ENCODE measurements around the gene GNAQ.
"Not testable (repeated sequence)": the region's sequence is repeated elsewhere in the genome, so short reads cannot be mapped to it uniquely, and the experiment has no call there.

Gene GNAQ

DNA sequence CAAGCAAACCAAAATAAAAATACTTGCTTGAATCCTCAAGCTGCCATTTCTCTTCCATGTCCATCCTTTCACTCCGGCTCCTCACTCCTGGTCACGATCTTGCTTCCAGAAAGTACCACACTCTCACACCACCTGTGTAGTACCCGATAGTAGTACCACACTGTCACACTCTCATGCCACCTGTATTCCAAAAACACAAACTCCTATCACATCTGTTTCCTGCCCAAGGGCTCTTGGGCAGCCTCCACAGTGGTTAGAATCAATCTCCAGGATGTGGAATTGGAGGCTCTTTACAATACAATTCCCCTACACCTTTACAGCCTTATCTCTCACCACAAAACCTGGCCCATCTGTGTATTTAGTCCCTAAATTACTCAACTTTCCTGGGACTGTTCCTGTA lies 130.6 kb downstream of the GNAQ start:
- no peak for DNase-seq (ENCODE audit: low read depth)

DNA sequence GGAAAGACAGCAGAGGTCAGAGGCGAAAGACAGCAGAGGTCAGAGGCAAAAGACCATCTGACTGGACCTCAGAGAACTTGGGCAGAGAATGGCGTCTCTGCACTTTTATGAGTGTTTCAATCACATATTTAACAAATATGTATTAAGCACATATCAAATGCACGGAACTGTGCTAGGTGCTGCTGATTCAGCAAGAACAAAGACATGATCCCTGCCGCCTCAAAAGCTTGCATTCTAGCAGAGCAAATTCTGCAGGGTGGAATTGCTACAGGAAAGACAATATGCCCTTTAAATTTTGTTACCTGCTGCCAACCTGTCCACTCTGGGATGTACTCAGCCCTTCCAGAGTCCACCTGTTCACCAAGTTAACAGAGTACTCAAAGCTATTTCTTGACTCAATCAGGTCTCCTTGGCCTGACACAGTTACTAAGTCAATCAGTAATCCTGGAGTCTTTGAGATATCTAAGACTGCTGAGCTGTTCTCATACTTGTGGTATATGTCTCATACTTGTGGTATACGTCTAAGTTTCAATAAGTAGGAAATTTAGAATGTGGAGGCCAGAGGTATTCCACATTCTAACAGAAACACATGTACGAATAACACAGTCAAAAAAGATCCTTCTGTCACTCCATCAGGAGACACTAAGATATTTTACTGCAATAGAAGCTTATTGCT lies 131.8 kb downstream of the GNAQ start:
- DNase-seq (ENCODE audit: low read depth) = no peak

DNA sequence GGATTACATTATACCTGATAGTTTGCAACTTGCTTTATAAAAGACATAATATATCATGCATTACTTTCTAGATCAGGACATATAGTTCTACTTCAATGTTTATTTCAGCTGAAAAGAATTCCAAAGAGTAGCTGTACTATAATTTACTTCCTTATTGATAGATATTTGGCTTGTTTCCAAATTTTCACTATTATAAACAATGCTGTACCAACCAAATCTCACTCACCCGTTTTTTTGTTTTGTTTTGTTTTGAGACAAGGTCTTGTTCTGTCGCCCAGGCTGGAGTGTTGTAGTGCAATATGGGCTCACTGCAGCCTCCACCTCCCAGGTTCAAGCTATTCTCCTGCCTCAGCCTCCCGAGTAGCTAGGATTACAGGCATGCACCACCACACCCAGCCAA lies 132.7 kb downstream of the GNAQ start:
- no peak for DNase-seq (ENCODE audit: low read depth)

DNA sequence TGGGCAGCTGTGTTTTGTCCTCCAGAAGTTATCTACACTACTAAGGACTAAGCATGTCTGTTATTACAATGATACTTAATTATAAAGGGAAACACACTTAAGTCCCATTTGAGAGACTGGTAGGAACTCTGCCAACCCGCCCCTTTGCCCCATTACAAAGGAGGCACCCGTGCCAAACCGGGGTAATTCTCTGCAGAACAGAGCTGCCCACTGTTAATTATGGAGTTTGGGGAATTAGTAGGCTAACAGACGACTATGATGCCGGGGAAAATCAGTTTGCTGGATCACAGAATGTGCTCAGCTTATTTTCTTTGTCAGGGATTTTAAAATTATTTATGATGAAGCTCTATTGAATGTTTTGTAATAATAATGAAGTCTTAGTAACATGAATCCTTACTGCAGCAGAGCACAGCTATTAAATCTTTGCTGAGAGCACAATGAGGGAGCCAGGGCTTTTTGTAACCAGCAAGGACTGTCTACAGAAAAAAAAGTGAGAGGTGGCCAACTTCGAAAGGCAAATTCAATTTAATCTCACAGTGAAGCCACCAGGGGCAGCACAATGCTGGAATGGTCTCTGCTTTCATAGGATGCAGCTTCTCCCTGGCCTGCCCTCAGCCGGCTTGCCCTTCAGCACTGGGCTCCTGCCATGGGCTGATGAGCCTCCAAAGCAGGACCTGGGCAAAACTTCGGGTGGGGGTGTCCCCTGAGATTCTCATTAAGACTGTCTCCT lies 134.5 kb downstream of the GNAQ start:
- no peak for DNase-seq (ENCODE audit: low read depth)

DNA sequence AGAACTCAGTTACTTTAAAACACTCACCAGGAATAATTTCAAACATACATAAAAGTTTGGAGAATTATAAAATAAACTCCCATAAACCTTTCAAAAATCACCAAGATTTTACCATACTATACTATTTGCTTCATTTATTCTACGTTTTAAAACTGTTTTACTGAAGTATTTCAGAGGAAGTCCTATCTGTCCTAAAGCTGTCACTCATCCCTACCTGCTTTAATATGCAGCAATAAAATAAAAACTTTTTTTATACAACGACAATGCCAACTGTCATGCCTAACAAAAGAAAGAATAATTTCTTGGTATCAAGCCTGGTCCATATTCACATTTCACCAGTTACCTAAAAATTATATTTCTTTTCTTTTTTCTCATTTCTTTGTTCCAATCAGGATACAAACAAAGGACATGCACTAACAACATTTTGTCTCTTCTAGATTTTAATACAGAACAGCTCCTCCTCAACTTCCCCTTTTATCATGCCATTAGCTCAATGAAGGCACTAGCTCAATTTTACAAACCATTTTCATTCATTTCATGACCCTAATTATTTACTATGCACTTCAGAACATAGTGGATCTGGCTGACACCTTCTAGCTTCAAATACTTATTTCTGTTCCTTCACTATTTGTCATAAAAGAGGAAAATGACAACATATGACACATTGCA lies 135.2 kb downstream of the GNAQ start:
- no peak for DNase-seq (ENCODE audit: low read depth)

DNA sequence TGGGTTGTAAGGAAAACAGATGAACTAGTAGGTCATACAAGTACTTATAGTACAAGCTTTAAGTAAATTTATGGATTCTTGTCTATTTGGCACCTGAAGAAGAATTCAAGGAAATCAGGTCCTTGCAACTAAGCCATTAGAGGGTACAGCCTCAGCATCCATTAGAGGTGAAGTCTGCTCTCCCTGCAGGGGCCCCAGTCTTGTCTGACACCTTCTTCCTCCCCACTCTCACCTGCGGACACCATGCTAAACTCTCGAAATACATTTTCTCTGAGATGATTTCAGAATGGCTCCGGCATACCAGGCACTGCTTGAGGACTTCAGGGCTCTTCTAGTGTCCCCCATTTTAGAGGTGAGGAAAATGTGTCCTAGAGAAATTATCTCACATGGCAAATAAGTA lies 137.9 kb downstream of the GNAQ start:
- no peak for DNase-seq (ENCODE audit: low read depth)

DNA sequence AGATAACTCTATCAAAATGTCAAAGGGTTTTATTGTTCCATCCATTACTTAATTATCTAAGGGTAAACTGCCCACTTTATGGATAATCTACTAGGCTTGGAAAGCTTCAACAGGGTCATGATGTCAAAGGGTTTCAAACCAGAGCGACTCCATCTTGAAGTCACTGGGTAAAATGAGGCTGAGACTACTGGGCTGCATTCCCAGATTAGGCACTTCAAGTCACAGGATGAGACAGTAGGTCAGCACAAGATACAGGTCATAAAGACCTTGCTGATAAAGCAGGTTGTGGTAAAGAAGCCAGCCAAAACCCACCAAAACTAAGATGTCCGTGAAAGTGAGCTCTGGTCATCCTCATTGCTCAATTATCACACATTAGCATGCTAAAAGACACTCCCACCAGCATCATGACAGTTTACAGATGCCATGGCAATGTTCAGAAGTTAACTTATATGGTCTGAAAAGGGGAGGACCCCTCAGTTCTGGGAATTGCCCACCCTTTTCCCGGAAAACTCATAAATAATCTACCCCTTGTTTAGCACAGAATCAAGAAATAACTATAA lies 138.6 kb downstream of the GNAQ start:
- DNase-seq (ENCODE audit: low read depth) = no peak

DNA sequence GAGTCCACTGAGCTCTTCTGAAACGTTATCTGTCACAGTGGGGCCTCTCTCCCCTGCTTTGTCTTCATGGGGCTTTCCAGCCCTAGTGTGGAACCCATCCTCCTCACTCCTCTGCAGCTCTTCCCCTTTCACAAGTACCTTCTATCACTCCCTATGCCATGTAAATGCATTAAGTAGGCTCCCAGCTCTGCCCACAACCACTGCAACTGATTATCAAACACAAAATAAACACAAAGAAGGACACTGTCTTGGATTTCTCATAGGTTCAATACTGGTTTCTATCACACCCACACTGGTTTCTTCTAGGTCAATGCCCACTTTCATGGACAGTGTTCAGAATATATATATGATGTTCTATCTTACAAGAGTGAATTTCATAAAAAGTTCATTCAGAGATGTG lies 139.4 kb downstream of the GNAQ start:
- DNase-seq (ENCODE audit: low read depth) = no peak

DNA sequence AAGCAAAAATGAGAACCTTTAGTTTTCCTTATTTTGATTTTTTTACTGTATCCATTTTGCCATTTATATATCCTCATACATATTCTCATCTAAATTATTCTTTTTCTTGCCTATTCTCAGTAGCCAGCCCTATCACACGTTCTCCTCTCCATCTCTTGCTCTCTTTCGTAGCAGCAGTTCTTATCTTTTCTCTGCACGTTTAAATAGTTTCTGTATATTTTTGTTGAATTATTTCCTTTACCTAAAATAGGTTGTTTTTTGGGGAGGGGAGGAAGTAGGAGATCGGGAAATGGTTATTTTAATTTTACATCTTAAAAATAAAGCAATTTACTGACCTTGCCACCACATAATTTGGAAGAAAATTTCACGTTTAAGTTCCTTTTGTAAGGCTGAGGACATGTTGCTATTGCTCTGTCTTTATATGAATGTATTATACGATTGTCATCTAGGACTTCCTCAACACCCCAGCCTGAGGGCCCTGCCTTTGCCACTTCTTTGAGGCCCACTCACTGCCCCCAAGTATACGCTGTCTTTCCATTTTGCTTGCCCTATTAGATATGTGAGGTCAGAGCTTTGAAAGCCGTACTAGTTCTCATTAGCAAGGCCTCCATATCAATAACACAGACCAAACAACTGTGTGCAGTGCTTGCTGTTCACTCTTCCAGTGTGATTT lies 140.3 kb downstream of the GNAQ start:
- no peak for DNase-seq (ENCODE audit: low read depth)

DNA sequence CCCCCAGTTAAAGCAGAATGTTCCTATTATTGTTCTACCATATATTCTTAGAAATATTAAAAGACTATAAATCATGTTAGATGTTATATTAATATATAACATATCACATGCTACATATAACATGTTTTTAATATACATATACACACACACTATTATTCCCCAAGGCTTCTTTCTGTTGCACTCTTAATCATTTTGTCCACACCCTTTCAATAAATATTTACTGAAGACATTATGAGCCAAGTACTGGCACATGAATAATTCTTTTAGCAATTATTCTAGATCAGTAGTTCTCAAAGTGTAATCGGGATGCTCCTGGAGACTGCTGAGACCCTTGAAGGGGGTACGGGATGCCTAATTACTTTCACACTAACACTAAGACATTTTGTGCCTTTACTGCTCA lies 143.9 kb downstream of the GNAQ start:
- DNase-seq (ENCODE audit: low read depth) = no peak

DNA sequence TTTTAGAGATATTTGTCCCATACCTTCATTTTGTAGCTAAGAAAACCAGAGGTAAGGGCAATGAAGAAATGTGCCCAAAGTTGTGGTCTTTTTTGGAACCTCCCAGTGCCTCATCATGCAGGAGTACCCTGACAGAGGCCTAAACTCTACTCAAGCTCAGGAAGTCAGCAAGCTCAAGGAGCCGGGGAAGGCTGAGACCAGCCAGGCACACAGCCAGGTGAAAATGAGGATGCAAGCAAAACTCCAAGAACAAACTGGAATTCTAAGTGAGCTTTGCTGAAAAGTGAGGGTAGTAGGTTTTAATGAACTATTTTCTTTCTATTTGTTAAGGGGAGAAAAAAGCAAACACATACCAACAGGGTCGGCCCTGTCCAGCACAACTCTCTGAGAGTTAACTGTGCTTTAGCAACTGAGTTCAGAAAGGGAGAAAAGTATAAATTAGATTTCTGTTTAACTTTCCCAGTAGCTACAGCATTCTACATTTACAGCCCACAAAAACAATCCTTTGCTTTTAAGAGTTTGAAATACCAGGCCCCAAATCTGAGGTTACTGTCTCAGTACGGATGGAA lies 146.4 kb downstream of the GNAQ start:
- DNase-seq (ENCODE audit: low read depth) = no peak

DNA sequence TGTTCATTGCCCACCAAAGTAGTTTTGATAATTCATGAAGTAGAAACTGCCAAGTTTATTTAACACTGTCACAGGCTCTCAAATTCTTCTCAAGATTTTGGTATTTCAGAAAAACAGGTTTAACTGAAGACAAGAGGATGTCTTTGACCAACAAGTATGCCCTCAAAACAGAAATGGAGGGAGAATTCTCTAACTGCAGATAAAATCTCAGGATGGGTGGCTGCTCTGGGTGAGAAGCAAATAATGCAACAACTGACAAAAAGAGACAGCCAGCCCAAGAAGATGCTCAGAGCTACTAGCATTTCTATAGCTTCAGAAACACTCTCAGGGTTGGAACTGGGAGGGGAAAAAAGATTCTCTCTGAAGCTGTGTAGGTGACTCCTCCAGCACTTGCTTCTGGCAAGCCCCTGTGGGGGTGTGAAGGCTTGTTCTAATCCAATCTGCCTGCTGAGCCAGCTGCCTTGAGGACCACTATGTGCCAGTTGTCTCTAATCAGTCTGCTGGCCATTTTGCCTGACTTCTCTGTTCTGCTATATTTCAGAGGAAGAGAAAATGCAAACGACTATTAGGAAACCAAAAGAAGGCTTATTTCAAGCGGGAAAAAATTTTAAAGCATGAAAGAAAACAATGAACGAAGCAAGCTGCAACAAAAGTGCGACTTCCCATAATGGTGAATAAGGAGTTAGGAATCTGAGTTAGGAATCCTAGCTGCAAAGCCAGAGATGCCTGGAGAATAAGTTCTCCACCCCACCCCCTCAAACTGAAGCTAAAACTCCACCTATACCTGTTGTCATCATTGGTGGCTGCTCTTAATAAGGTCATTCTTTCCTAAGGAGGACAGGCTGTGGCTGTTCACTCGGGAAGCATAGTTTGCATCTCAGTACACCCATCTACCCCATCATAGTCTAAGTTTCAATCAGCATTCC lies 147.5 kb downstream of the GNAQ start:
- no peak for DNase-seq (ENCODE audit: low read depth)

DNA sequence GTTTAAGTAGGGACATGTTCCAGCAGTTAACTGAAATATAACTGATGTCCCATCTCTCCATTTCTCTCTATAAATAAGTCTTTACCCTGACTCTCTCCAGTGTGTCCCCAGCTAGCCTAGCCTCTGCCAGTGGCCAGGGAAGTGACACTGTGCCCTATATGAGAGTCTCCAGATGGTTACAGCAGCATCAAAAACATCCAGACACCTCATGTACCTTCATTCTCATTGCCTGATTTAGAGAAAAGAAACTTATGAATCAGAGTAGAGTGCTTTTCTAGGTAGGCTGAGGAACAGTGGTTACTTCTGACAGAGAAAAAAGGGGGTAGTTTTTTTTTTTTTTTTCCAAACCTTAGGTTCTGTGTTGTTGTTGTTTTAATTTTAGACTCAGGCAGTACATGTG lies 148.5 kb downstream of the GNAQ start:
- DNase-seq (ENCODE audit: low read depth) = no peak

DNA sequence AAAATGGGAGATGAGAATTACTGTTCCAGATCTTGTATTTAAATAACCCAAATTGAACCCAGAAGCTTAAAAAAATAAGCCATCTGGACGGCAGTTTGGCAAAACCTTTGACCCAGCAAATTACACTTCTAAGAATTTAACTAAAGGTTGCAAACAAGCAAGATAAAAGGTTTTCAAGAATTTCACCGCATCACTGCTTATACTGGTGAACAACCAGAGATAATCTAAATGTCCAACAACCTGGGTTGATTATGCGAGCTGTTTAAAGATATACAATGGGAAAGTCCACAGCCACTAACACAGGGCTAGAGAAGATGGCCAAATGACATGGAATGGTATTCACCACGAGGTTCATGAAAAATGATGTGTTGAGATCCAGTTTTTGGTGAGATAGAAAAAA lies 149.3 kb downstream of the GNAQ start:
- DNase-seq (ENCODE audit: low read depth) = no peak

DNA sequence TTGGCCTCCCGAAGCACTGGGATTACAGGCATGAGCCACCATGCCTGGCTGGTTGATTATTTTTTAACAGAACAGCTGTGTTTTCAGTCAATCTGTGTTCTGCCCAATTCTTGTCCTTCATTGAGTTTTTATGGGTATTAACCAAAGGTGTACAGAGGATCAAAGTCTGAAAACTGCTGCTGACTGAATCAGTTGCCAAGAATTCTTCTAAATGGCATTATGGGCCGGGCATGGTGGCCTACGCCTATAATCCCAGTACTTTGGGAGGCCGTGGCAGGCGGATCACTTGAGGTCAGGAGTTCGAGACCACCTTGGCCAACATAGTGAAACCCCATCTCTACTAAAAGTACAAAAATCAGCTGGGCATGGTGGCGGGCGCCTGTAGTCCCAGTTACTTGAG lies 150.0 kb downstream of the GNAQ start:
- not testable (repeated sequence) for DNase-seq (ENCODE audit: low read depth)

DNA sequence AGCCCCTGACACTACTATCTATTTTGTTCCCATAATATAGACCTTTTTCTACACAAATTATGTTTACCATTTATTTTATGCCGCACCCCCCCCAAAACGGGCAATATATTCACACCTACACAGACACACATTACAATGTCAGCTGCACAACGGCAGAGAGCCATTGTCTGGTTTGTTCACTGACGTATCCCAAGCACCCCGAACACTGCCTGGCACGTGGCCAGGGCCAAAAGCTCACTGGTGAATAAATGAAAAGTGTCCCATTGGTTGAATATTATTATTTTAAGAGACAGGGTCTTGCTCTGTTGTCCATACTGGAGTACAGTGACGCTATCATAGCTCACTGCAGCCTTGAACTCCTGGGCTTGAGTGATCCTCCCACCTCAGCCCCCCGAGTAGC lies 150.5 kb downstream of the GNAQ start:
- DNase-seq (ENCODE audit: low read depth) = no peak

DNA sequence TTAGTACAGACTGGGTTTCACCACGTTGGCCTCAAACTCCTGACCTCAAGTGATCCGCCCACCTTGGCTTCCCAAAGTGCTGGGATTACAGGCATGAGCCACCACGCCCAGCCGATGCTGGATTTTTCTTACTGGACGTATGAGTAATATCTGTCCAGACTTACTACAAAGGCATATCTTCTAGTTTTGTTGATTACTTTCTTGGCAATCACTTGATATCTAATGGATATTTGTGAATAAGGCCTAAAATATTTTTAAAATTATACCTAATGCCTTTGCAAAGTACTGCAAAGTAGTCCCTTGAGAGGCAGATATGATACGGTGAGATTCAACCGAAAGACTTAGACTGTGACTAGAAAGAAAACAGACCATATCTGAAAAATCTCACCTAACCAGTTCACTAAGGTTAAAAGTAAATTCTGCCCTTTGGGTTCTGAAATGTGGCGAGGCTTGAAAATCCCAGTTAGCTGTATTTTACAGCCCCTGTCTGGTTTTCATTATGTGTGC lies 152.1 kb downstream of the GNAQ start:
- no peak for DNase-seq (ENCODE audit: low read depth)

DNA sequence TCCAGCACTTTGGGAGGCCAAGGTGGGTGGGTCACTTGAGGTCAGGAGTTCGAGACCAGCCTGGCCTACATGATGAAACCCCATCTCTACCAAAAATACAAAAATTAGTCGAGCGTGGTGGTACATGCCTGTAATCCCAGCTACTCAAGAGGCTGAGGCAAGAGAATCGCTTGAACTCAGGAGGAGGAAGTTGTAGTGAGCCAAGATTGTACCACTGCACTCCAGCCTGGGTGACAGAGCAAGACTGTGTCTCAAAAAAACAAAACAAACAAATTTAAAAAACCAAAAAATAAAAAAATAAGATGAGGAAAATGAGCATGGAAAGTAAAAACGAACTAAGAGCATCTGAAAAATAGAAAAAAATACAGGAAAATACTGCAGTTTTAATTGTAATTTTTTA lies 152.8 kb downstream of the GNAQ start:
- not testable (repeated sequence) for DNase-seq (ENCODE audit: low read depth)

DNA sequence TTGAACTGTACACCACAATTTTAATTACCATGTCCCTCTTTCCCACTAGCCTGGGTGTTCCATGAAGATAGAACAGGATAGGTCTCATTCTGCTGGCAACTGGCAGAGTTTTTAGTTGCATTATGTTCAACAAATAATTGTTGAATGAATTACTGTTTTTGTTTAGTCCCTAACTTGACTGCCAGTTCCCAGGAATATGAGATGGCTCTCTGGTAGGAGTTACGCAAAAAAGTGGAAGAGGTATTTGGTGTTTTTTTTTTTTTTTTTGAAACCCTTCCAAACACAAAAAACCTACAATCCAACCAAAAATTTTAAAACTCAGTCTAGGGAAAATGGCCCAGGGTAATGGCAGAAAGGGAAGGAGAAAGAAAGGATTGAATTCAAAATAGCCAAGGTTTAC lies 153.6 kb downstream of the GNAQ start:
- DNase-seq (ENCODE audit: low read depth) = no peak

DNA sequence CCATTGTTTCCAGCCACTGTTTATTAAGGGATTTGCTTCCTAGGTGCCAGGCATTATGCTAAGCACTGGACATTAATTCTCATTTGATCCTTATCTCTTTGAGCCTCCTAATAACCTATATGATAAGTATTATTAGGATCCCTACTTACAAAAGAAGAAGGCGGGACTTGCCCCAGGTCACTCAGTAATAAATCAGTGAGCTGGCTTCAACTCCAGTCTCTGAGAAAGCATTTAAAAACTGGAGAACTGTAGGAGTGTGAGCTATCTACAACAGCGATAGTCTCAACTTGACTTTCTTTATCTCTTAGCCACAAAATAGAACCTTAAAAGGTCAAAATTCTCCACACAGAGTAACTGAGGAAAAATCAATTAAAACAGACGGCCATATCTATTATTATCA lies 155.0 kb downstream of the GNAQ start:
- no peak for DNase-seq (ENCODE audit: low read depth)

DNA sequence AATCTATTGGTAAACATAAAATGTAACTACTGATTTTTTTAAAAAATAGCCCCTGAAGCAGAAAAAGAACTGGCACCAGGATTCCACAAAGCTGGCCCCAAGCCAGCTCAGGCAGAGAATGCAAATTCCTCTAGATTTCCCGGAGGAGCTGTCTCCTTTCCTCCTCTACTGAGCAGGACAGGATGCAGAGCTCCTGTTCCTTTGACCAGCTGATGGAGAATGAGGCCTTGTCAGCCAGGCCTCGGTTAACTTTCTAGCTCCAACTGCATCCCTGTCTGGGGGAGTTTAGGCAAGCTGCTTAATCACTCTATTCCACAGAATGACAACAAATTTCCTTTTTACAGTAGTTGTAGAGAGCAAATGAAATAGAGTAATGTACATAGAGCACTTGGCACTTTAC lies 155.5 kb downstream of the GNAQ start:
- no peak for DNase-seq (ENCODE audit: low read depth)
